ENCODE measurements around the gene FAT1.

FAT1 gene

GRCh38 chr4:186644737-186645261, 78.9 kb downstream of the FAT1 start:
- TF ChIP-seq RAD21 (IDR thresholded peaks at IDR 0.05; ENCODE audit: low read depth) (no peak), REST (IDR thresholded peaks at IDR 0.05; ENCODE audit: low read depth) (no peak), USF1 (IDR thresholded peaks at IDR 0.05) (no peak), TCF12 (IDR thresholded peaks at IDR 0.05; ENCODE audit: low read depth) (no peak), CEBPB (IDR thresholded peaks at IDR 0.05) (no peak), TEAD4 (IDR thresholded peaks at IDR 0.05) (no peak), FOXM1 (IDR thresholded peaks at IDR 0.05; ENCODE audit: borderline replicate concordance, low read depth) (no peak), EP300 (IDR thresholded peaks at IDR 0.05; ENCODE audit: borderline replicate concordance) (no peak), CREB1 (IDR thresholded peaks at IDR 0.05; ENCODE audit: low read depth) (no peak), EGR1 (IDR thresholded peaks at IDR 0.05) (no peak), NFIC (IDR thresholded peaks at IDR 0.05) (no peak), MAX (IDR thresholded peaks at IDR 0.05) (no peak), YY1 (IDR thresholded peaks at IDR 0.05; ENCODE audit: low read depth) (no peak), ZBTB7A (IDR thresholded peaks at IDR 0.05; ENCODE audit: low read depth) (no peak), TAF1 (IDR thresholded peaks at IDR 0.05; ENCODE audit: low read depth) (no peak)

GRCh38 chr4:186644311-186644638, 79.4 kb downstream of the FAT1 start:
- TF ChIP-seq RAD21 (IDR thresholded peaks at IDR 0.05; ENCODE audit: low read depth) (no peak), NFIC (IDR thresholded peaks at IDR 0.05) (no peak), TAF1 (IDR thresholded peaks at IDR 0.05; ENCODE audit: low read depth) (no peak), CEBPB (IDR thresholded peaks at IDR 0.05) (no peak), ZBTB7A (IDR thresholded peaks at IDR 0.05; ENCODE audit: low read depth) (no peak), TEAD4 (IDR thresholded peaks at IDR 0.05) (no peak), YY1 (IDR thresholded peaks at IDR 0.05; ENCODE audit: low read depth) (no peak)

GRCh38 chr4:186643501-186644310, 80.0 kb downstream of the FAT1 start:
- TF ChIP-seq CREB1 (IDR thresholded peaks at IDR 0.05; ENCODE audit: low read depth) (no peak), CEBPB (IDR thresholded peaks at IDR 0.05) (no peak), EP300 (IDR thresholded peaks at IDR 0.05; ENCODE audit: borderline replicate concordance) (no peak), TAF1 (IDR thresholded peaks at IDR 0.05; ENCODE audit: low read depth) (no peak), NFIC (IDR thresholded peaks at IDR 0.05) (no peak), REST (IDR thresholded peaks at IDR 0.05; ENCODE audit: low read depth) (no peak), USF1 (IDR thresholded peaks at IDR 0.05) (no peak), ZBTB7A (IDR thresholded peaks at IDR 0.05; ENCODE audit: low read depth) (no peak), TCF12 (IDR thresholded peaks at IDR 0.05; ENCODE audit: low read depth) (no peak), RAD21 (IDR thresholded peaks at IDR 0.05; ENCODE audit: low read depth) (no peak), TEAD4 (IDR thresholded peaks at IDR 0.05) (no peak), YY1 (IDR thresholded peaks at IDR 0.05; ENCODE audit: low read depth) (no peak), MAX (IDR thresholded peaks at IDR 0.05) (no peak), FOXM1 (IDR thresholded peaks at IDR 0.05; ENCODE audit: borderline replicate concordance, low read depth) (no peak), EGR1 (IDR thresholded peaks at IDR 0.05) (no peak)

GRCh38 chr4:186642998-186643397, 80.7 kb downstream of the FAT1 start:
- TF ChIP-seq REST (IDR thresholded peaks at IDR 0.05; ENCODE audit: low read depth) (no peak), EP300 (IDR thresholded peaks at IDR 0.05; ENCODE audit: borderline replicate concordance) (no peak), USF1 (IDR thresholded peaks at IDR 0.05) (no peak), TCF12 (IDR thresholded peaks at IDR 0.05; ENCODE audit: low read depth) (no peak)
